HepG2 (cell line): ENCODE data around the gene CHCHD3.

Source experiments
- CBFB ChIP-seq: sonication (generic); formaldehyde crosslinking; IDR thresholded peaks from 2 replicates; pipeline ENCODE4 v1.4.0; 2020; ENCODE audit warnings: missing genetic modification reagents
- FOXJ3 ChIP-seq: sonication (generic); formaldehyde crosslinking; IDR thresholded peaks from 2 replicates; pipeline ENCODE4 v1.4.0; 2020; ENCODE audit warnings: missing genetic modification reagents, mild to moderate bottlenecking, borderline replicate concordance
- GTF2F1 ChIP-seq: fragments of 150-350 bp; IDR thresholded peaks from 2 replicates; pipeline ENCODE4 v1.6.1; 2014; ENCODE audit warnings: low read length
- TF ChIP-seq, protein P1 (sequence below): sonication (generic); formaldehyde crosslinking; IDR thresholded peaks from 2 replicates; pipeline ENCODE4 v1.5.0; 2020; ENCODE audit warnings: mild to moderate bottlenecking, missing genetic modification reagents, moderate library complexity

DNA sequence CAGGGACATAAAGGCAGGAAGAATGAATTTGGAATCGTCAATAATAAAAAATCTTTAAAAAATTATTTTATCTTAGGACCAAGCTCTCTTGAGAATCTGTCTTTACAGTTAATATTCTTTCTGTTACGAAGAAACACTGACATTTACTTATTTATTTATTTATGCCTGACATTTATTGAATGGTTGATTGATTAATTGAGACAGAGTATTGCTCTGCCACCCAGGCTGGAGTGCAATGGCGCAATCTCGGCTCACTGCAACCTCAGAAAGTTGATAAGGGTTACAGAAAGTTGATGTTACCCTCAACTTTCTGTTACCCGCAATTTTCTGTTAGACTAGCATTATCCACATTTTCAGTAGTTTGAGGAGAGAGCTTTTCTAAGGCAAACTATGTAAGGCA is 70.1 kb downstream of the CHCHD3 start:
- no peak for TF ChIP-seq GTF2F1
- TF ChIP-seq, protein P1, sequence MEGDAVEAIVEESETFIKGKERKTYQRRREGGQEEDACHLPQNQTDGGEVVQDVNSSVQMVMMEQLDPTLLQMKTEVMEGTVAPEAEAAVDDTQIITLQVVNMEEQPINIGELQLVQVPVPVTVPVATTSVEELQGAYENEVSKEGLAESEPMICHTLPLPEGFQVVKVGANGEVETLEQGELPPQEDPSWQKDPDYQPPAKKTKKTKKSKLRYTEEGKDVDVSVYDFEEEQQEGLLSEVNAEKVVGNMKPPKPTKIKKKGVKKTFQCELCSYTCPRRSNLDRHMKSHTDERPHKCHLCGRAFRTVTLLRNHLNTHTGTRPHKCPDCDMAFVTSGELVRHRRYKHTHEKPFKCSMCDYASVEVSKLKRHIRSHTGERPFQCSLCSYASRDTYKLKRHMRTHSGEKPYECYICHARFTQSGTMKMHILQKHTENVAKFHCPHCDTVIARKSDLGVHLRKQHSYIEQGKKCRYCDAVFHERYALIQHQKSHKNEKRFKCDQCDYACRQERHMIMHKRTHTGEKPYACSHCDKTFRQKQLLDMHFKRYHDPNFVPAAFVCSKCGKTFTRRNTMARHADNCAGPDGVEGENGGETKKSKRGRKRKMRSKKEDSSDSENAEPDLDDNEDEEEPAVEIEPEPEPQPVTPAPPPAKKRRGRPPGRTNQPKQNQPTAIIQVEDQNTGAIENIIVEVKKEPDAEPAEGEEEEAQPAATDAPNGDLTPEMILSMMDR (CRISPR knock-in tag), result no peak
- no peak for TF ChIP-seq CBFB (CRISPR knock-in tag)
- no peak for TF ChIP-seq FOXJ3 (CRISPR knock-in tag)
